Spinal cord (tissue), 10 donors: Measurements from ENCODE around the gene EIF4G3. TPM values are rescaled to one million over a fixed set of nuclear protein-coding genes. Genes with fewer than 3 reads are reported as not detected.

Experiments used
- DNase-seq, 6 donors: peaks; one replicate each; pipeline versions ENCODE4 v3.0.0 to v3.0.0-alpha.2; 2013 to 2015; ENCODE audit warnings: low spot score in 6 of 6, low read depth in 4 of 6
- H3K27ac ChIP-seq: one replicate; pipeline ENCODE4 v1.5.1; 2013; ENCODE audit warnings: low read depth, low read length, control low read depth
- H3K27me3 ChIP-seq: one replicate; pipeline ENCODE4 v1.6.1; 2013; ENCODE audit warnings: low read length; ENCODE audit not compliant: control insufficient read depth, insufficient read depth
- H3K36me3 ChIP-seq: one replicate; pipeline ENCODE4 v1.6.1; 2013; ENCODE audit warnings: low read length; ENCODE audit not compliant: control insufficient read depth, insufficient read depth
- H3K4me1 ChIP-seq: one replicate; pipeline ENCODE4 v1.6.1; 2013; ENCODE audit warnings: low read length; ENCODE audit not compliant: control insufficient read depth, insufficient read depth
- H3K4me3 ChIP-seq: one replicate; pipeline ENCODE4 v1.5.1; 2013; ENCODE audit warnings: low read depth, low read length, control low read depth
- H3K9me3 ChIP-seq: one replicate; pipeline ENCODE4 v1.6.1; 2013; ENCODE audit warnings: low read length; ENCODE audit not compliant: control insufficient read depth, insufficient read depth
- WGBS: methylation state at CpG from one replicate; pipeline ENCODE4 v1.1.5; 2013; ENCODE audit warnings: missing lambda C conversion rate; ENCODE audit not compliant: insufficient coverage; 5-methylcytosine and 5-hydroxymethylcytosine counted together
- polyA plus RNA-seq, 2 donors: library from polyadenylated mRNA; unstranded; fragments of 120-200 nt; gene quantifications; one replicate each; pipeline ENCODE4 v1.2.1, GENCODE V29; 2013; ENCODE audit not compliant: insufficient read length in 2 of 2
- total RNA-seq, 2 donors: library from RNA; depleted of rRNA in 1 of 2; stranded (reverse); fragments of 120-200 nt in 1 of 2; fragments of >200 nt in 1 of 2; gene quantifications; one replicate each; pipeline versions ENCODE4 v1.2.3 to v1.2.4, GENCODE V29; 2013 to 2014
- donor health status: healthy.

EIF4G3 gene
- total and polyA plus RNA-seq, 4 donors = 68.7 to 111 (median 91.9) TPM

GRCh38 chr1:21118167-21118566 lies 58.5 kb downstream of the EIF4G3 start:
- peak in 1 of 6 donors; percentile 64 for DNase-seq
- peaks cover 12% of the 10 kb centered on the region for H3K4me1 ChIP-seq
- H3K36me3 ChIP-seq = no peaks in the 10 kb centered on the region
- no CpG with 5 or more reads among the region's 6 CpGs for WGBS
- H3K27ac ChIP-seq = peak overlapping the region; percentile 80
- H3K27me3 ChIP-seq = no peaks in the 10 kb centered on the region
- H3K9me3 ChIP-seq = no peaks in the 10 kb centered on the region
- no peak overlapping the region for H3K4me3 ChIP-seq

- no CpG with 5 or more reads among the region's 2 CpGs for WGBS
- Histone ChIP-seq H3K27me3 (no peaks in the 10 kb centered on the region), H3K36me3 (no peaks in the 10 kb centered on the region), H3K4me3 (no peak overlapping the region), H3K9me3 (no peaks in the 10 kb centered on the region), H3K27ac (peak overlapping the region; percentile 80), H3K4me1 (peaks cover 12% of the 10 kb centered on the region)
- DNase-seq = peak in 5 of 6 donors; percentile 39 to 78 (median 48)
Measured at GRCh38 chr1:21117597-21118001, 59.1 kb downstream of the EIF4G3 start.

GRCh38 chr1:21117159-21117558 lies 59.5 kb downstream of the EIF4G3 start:
- H3K4me3 ChIP-seq = no peak overlapping the region
- H3K36me3 ChIP-seq = no peaks in the 10 kb centered on the region
- H3K4me1 ChIP-seq = peaks cover 12% of the 10 kb centered on the region
- no CpG with 5 or more reads among the region's 1 CpG for WGBS
- H3K27me3 ChIP-seq = no peaks in the 10 kb centered on the region
- H3K9me3 ChIP-seq = no peaks in the 10 kb centered on the region
- peak overlapping the region; percentile 57 for H3K27ac ChIP-seq
- no peak for DNase-seq

- Histone ChIP-seq H3K27me3 (no peaks in the 10 kb centered on the region), H3K4me1 (peaks cover 12% of the 10 kb centered on the region), H3K9me3 (no peaks in the 10 kb centered on the region), H3K27ac (no peak overlapping the region), H3K4me3 (no peak overlapping the region), H3K36me3 (no peaks in the 10 kb centered on the region)
- DNase-seq = no peak
- no CpG with 5 or more reads among the region's 2 CpGs for WGBS
Measured at GRCh38 chr1:21115098-21115760, 61.5 kb downstream of the EIF4G3 start.

- peaks cover 12% of the 10 kb centered on the region for H3K4me1 ChIP-seq
- 93% methylated on average over 2 of the region's 4 CpGs for WGBS
- H3K4me3 ChIP-seq = no peak overlapping the region
- no peaks in the 10 kb centered on the region for H3K9me3 ChIP-seq
- no peak overlapping the region for H3K27ac ChIP-seq
- no peaks in the 10 kb centered on the region for H3K27me3 ChIP-seq
- H3K36me3 ChIP-seq = no peaks in the 10 kb centered on the region
- no peak for DNase-seq
Measured at GRCh38 chr1:21114431-21114830, 62.3 kb downstream of the EIF4G3 start.

GRCh38 chr1:21110163-21110562 lies 66.5 kb downstream of the EIF4G3 start:
- Histone ChIP-seq H3K9me3 (no peaks in the 10 kb centered on the region), H3K27ac (no peak overlapping the region), H3K4me3 (no peak overlapping the region), H3K4me1 (no peaks in the 10 kb centered on the region), H3K27me3 (no peaks in the 10 kb centered on the region), H3K36me3 (peaks cover 5% of the 10 kb centered on the region)
- WGBS = 93% methylated on average over 4 of the region's 11 CpGs
- DNase-seq = no peak

- 60% methylated on average over 1 of the region's 2 CpGs for WGBS
- H3K36me3 ChIP-seq = peaks cover 6% of the 10 kb centered on the region
- DNase-seq = no peak
- no peaks in the 10 kb centered on the region for H3K4me1 ChIP-seq
- no peak overlapping the region for H3K4me3 ChIP-seq
- no peaks in the 10 kb centered on the region for H3K9me3 ChIP-seq
- no peaks in the 10 kb centered on the region for H3K27me3 ChIP-seq
- H3K27ac ChIP-seq = no peak overlapping the region
Measured at GRCh38 chr1:21106709-21107108, 70.0 kb downstream of the EIF4G3 start.

GRCh38 chr1:21106238-21106637 lies 70.5 kb downstream of the EIF4G3 start:
- H3K27ac ChIP-seq = no peak overlapping the region
- no peak overlapping the region for H3K4me3 ChIP-seq
- H3K36me3 ChIP-seq = peaks cover 6% of the 10 kb centered on the region
- no peaks in the 10 kb centered on the region for H3K27me3 ChIP-seq
- H3K4me1 ChIP-seq = no peaks in the 10 kb centered on the region
- no peaks in the 10 kb centered on the region for H3K9me3 ChIP-seq
- DNase-seq = no peak
- WGBS = 92% methylated on average over 2 of the region's 2 CpGs

GRCh38 chr1:21105807-21106206 lies 70.9 kb downstream of the EIF4G3 start:
- Histone ChIP-seq H3K4me1 (no peaks in the 10 kb centered on the region), H3K4me3 (no peak overlapping the region), H3K27me3 (no peaks in the 10 kb centered on the region), H3K36me3 (peaks cover 6% of the 10 kb centered on the region), H3K9me3 (no peaks in the 10 kb centered on the region), H3K27ac (no peak overlapping the region)
- 93% methylated on average over 2 of the region's 4 CpGs for whole genome bisulfite sequencing
- no peak for DNase-seq

- H3K4me1 ChIP-seq = no peaks in the 10 kb centered on the region
- H3K27me3 ChIP-seq = no peaks in the 10 kb centered on the region
- peaks cover 6% of the 10 kb centered on the region for H3K36me3 ChIP-seq
- no peak overlapping the region for H3K4me3 ChIP-seq
- H3K9me3 ChIP-seq = no peaks in the 10 kb centered on the region
- no peak overlapping the region for H3K27ac ChIP-seq
- WGBS = no CpG with 5 or more reads among the region's 3 CpGs
- DNase-seq = no peak
Measured at GRCh38 chr1:21104683-21105082, 72.0 kb downstream of the EIF4G3 start.
